Glomerular visceral epithelial cell (primary cell): ENCODE measurements around the gene CAPN15.

Experiments
- DNase-seq: peaks from one replicate; pipeline ENCODE4 v3.0.0-alpha.2; 2016; ENCODE audit errors: extremely low spot score

CAPN15 gene

GRCh38 chr16:544517-544916 is 17.0 kb downstream of the CAPN15 start:
- no peak for DNase-seq

DNA sequence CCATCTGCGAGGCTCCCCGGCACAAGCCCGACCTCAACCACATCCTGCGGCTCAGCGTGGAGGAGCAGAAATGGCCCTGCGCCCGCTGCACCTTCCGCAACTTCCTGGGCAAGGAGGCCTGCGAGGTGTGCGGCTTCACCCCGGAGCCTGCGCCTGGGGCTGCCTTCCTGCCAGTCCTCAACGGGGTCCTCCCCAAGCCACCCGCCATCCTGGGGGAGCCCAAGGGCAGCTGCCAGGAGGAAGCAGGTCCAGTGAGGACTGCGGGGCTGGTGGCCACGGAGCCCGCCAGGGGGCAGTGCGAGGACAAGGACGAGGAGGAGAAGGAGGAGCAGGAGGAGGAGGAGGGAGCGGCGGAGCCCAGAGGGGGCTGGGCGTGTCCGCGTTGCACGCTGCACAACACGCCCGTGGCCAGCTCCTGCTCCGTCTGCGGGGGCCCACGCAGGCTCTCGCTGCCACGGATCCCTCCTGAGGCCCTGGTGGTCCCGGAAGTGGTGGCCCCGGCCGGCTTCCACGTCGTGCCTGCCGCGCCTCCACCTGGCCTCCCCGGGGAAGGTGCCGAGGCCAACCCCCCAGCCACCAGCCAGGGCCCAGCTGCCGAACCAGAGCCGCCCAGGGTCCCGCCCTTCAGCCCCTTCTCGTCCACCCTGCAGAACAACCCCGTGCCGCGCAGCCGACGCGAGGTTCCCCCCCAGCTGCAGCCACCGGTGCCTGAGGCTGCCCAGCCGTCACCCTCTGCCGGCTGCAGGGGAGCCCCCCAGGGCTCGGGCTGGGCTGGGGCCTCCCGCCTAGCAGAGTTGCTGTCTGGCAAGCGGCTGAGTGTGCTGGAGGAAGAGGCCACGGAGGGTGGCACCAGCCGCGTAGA is 19.6 kb downstream of the CAPN15 start:
- DNase-seq, result no peak

DNA sequence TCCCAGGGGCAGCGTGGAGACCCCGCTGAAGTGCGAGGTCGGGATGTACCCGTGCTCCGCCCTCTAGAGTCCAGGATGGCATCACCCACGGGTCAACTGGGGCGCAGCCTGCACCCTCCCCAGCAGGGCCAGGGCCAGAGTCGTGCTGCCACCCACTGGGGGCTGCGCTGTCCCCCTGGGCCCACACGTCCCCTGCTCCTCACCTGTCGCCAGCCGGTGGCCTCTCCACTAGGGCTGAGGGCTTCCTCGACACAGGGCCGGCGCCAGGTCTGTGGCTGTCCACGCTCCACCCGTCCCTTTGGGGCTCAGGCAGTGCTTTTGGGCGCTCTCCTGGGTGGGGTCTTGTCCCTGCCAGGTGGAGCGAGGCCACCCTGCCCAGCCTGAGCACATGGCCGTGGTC is 21.1 kb downstream of the CAPN15 start:
- no peak for DNase-seq

DNA sequence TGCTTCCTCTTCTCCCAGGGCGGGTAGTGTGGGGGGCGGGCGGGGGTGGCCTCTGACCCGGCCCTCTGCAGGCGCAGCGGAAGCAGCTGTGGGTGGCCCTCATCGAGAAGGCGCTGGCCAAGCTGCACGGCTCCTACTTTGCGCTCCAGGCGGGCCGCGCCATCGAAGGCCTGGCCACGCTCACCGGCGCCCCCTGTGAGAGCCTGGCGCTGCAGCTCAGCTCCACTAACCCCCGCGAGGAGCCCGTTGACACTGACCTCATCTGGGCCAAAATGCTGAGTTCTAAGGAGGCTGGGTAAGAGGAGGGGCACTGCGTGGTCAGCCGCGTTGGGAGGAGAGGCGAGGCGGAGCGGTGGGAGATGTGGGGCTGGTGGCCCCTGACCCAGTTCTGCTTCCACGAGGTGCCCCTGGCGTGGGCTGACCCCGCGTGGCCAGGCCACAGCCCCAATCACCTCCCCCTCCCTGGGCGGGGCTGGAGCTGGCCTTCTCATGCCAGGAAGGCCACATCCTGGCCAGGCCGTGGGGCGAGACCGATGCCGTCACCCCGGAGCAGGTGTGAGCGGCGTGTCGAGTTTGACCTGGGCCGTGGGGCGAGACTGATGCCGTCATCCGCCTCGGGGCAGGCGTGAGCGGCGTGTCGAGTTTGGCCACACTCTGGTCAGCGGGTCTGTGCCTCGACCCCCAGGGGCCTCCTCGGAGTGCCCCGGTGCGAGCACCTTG is 22.2 kb downstream of the CAPN15 start:
- DNase-seq, result no peak

DNA sequence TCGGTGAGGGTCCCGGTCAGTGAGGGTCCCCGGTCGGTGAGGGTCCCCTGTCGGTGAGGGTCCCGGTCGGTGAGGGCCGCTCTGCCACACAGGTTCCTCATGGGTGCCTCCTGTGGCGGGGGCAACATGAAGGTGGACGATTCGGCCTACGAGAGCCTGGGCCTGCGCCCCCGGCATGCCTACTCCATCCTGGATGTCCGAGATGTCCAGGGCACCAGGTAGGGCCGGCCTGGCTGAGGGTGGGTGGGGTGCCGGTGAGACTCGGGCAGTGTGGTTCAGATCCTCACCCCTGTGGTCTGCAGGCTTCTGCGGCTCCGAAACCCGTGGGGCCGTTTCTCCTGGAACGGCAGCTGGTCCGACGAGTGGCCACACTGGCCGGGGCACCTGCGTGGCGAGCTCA is 23.7 kb downstream of the CAPN15 start:
- no peak for DNase-seq

DNA sequence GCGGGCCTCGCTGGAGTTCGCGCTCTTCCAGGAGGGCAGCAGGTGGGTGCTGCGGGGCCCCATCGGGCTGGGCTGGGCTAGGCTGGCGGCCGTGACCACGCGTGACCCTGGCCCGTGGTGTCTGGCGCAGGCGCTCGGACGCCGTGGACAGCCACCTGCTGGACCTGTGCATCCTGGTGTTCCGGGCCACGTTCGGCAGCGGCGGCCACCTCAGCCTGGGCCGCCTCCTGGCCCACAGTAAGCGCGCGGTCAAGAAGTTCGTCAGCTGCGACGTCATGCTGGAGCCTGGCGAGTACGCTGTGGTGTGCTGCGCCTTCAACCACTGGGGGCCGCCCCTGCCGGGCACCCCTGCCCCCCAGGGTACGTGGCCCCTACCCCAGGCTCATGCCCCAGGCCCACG is 24.7 kb downstream of the CAPN15 start:
- DNase-seq, result no peak

DNA sequence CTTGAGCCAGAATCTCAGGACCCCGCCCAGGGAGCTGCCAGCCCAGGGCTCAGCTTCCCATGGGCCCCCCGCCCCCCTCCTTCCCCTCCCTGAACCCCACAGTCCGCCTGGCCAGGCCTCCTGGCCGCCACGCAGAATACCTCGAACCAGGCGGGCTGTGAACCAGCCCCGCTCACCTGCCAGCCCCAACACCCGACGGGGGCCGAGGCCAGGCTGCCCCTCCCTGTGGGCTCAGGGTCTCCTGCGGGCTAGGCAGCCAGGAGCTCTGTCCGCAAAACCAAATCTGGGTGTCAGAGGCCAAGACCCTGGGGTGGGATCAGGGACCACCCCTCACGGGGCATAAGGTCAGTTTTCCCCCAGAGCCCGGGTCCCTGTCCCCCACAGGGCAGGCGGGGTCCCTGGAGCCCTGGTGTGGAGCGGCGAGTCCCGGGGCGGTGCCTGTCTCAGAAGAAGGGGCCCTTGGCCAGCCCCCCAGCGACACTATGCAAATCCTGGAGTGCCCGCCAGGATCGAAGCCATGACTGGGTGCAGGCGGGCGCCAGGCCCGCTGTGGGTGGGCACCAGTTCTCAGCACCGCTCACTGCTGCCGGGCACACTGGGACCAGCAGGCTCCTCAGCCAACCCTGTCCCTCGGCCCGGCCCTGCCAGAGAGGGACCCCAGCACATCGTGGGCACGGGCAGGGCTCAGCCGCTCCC is 26.2 kb downstream of the CAPN15 start:
- DNase-seq, result no peak

GRCh38 chr16:554297-554621 is 26.7 kb downstream of the CAPN15 start:
- no peak for DNase-seq

DNA sequence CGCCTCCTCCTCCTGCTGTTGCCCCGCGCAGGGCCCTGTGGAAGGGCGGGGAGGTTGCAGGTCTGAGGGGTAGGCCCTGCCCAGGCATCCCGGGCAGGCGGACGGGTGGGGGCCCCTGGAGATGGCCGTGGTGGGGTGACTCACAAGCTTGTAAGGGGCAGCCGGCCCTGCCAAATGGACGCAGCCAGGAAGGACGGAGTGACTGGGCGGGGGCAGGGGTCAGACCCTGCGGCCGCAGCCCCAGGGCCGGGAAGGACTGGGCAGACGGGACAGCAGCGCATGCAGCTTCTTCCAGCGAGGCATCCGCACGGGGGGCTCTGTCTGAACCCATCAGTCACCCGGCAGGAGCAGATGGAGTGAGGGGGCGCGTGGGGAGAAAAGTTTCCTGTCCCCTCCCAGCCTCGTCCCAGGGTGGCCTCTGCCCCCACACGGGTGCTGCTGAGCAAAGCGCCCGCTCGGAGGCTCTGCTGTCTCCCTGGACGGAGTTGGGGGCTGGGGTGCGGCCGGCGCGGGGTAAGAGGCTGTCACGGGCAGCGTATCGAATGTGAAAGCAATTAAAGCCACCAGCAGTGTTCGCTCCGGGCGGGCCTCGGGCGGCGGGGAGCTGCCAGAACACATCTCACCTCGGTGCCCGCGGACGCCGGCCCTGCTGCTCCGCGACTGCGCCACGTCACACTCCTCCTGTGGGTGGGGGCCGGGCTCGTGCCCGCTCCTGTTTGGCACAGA is 27.3 kb downstream of the CAPN15 start:
- peak; percentile 42 for DNase-seq

- DNase-seq, result no peak
Measured at GRCh38 chr16:555528-556473, 28.3 kb downstream of the CAPN15 start.

- no peak for DNase-seq
Measured at GRCh38 chr16:556474-557173, 29.1 kb downstream of the CAPN15 start.

GRCh38 chr16:557463-558297 is 30.2 kb downstream of the CAPN15 start:
- DNase-seq, result no peak

GRCh38 chr16:558298-559020 is 30.9 kb downstream of the CAPN15 start:
- no peak for DNase-seq

DNA sequence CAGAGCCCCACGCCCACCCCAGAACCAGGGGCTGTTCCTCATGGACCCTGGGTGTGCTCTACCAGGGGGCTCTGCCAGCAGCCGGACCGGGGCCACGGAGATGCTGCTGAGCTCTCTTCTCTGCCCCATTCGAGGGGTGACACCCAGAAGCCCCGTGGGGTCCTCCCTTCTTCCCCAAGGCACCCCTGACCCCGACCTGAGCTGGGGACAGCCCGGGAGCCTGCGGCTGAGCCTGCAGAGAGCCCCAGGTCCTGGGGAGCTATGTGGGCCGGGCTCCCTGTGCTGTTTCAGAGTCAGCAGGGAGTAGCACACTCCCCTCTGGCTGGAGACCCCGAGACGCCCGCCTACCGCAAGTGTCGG is 31.5 kb downstream of the CAPN15 start:
- DNase-seq, result no peak

- no peak for DNase-seq
Measured at GRCh38 chr16:559411-560203, 32.1 kb downstream of the CAPN15 start.

- no peak for DNase-seq
Measured at GRCh38 chr16:560204-560700, 32.7 kb downstream of the CAPN15 start, which contains the start of gene PRR35. PRR35 (plus strand) TSS chr16:560394; CDS start chr16:563295, 2,901 bp downstream.

DNA sequence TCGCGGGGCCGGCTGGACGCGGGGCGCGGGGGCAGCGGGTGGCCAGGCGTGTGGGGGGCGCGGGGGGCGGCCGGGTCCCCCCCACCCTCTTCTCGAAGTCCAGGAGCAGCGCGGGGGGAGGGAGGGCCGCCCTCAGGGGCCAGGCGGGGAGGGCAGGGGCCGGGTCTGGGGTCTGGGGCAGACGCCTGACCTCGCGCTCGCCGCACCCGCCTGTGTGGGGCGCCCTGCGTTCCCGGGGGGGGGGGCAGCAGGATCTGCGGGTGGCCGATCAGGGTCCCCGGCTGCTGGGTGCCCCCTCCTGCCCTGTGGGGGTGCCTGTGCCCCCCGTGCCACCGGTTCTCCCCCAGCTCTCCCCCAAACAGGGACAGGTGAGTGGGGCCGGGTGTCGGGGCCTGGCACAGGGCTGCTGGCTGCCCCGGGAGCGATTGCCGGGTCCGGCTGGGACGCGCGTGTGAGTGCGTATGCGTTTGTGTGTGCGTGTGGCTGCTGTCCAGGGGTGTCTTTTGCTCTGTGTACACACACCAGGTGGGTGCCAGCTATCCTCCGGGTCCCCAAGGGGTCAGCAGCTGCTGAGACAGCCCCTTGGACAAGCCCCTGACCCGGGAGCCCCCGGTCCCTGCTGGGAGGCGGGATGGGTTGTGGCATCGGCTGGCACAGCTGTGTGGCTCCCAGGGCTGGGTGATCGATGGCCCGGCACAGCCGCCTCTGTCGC is 33.3 kb downstream of the CAPN15 start:
- DNase-seq, result no peak
